Endothelial cell of umbilical vein (primary cell): Measurements from ENCODE around the gene ENTREP1. TPM values are rescaled to one million over a fixed set of nuclear protein-coding genes. Genes with fewer than 3 reads are reported as not detected.

Experiments
- BruUV-seq: library from RNA; stranded (reverse); fragments of 400-500 nt; replicated peaks from 2 replicates; lab custom pipeline; 2021; lab: Mats Ljungman, UMichigan
- CTCF ChIA-PET: fragments of 300-600, 350-600 bp; sonication (Branson Sonifier 250); formaldehyde crosslinking; loops from one replicate; lab custom pipeline; 2021; ENCODE audit warnings: antibody characterized with exemption, inconsistent platforms; lab: Charles Lee
- POLR2A ChIA-PET: fragments of 300-600, 350-600 bp; sonication (Branson Sonifier 250); formaldehyde crosslinking; loops from one replicate; lab custom pipeline; 2021; ENCODE audit warnings: antibody characterized with exemption, inconsistent platforms; lab: Charles Lee
- DNase-seq: peaks from one replicate; pipeline ENCODE4 v3.0.0-alpha.2; 2011; ENCODE audit warnings: low read depth, low spot score
- FAIRE-seq: peaks from 2 replicates; lab custom pipeline; 2011; peaks lifted over from hg19 to GRCh38; lab: Jason Lieb, UNC
- H2AFZ ChIP-seq: 2 replicates; pipeline ENCODE4 v1.6.0; 2012; ENCODE audit warnings: low read depth, low read length, control low read depth, inconsistent platforms
- H3K27ac ChIP-seq: 2 replicates; pipeline ENCODE4 v1.5.1; 2011; ENCODE audit warnings: low read depth, mild to moderate bottlenecking, control low read depth, low read length, moderate library complexity; ENCODE audit not compliant: insufficient read depth
- H3K27me3 ChIP-seq, 2 experiments: 2 replicates each; pipeline versions ENCODE4 v1.6.0 to v1.6.1; 2011; ENCODE audit warnings: low read length in 2 of 2, mixed read lengths in 1 of 2; ENCODE audit not compliant: control insufficient read depth in 2 of 2, insufficient read depth in 2 of 2
- H3K36me3 ChIP-seq, 2 experiments: 2 replicates in 1 of 2; 3 replicates in 1 of 2; pipeline ENCODE4 v1.5.1; 2011; ENCODE audit warnings: low read length in 2 of 2, mild to moderate bottlenecking in 1 of 2, moderate library complexity in 1 of 2; ENCODE audit not compliant: control insufficient read depth in 2 of 2, insufficient read depth in 2 of 2; ENCODE audit errors: extremely low read depth in 1 of 2
- H3K4me1 ChIP-seq: 3 replicates; pipeline ENCODE4 v1.5.1; 2011; ENCODE audit warnings: mild to moderate bottlenecking, low read length; ENCODE audit not compliant: control insufficient read depth, insufficient read depth; ENCODE audit errors: extremely low read depth
- H3K4me2 ChIP-seq: 2 replicates; pipeline ENCODE4 v1.6.1; 2011; ENCODE audit warnings: low read length, control low read depth, mixed read lengths; ENCODE audit not compliant: insufficient read depth
- H3K4me3 ChIP-seq, 3 experiments: fragments of 200-600 bp in 1 of 3; sonication (generic), shearing (Covaris generic) in 1 of 3; replicated peaks in 1 of 3; 2 replicates each; pipeline ENCODE4 v1.5.1; 2011 to 2016; ENCODE audit warnings: control low read depth in 3 of 3, low read length in 3 of 3, mild to moderate bottlenecking in 2 of 3, inconsistent platforms in 1 of 3, low read depth in 1 of 3, moderate library complexity in 1 of 3; ENCODE audit not compliant: insufficient read depth in 1 of 3
- H3K79me2 ChIP-seq: 2 replicates; pipeline ENCODE4 v1.6.0; 2012; ENCODE audit warnings: low read length, inconsistent platforms; ENCODE audit not compliant: control insufficient read depth, insufficient read depth
- H3K9ac ChIP-seq: replicated peaks from 2 replicates; pipeline ENCODE3; 2011; ENCODE audit warnings: low read length, control low read depth; ENCODE audit not compliant: insufficient read depth; ENCODE audit errors: extremely low read depth
- H3K9me1 ChIP-seq: replicated peaks from 3 replicates; pipeline ENCODE4 v1.6.0; 2011; ENCODE audit warnings: mild to moderate bottlenecking, low read length; ENCODE audit not compliant: control insufficient read depth, insufficient read depth; ENCODE audit errors: extremely low read depth
- H3K9me3 ChIP-seq: replicated peaks from 2 replicates; pipeline ENCODE4 v1.5.1; 2012; ENCODE audit warnings: low read length, inconsistent platforms; ENCODE audit not compliant: control insufficient read depth, insufficient read depth
- H4K20me1 ChIP-seq: replicated peaks from 2 replicates; pipeline ENCODE3; 2011; ENCODE audit warnings: mild to moderate bottlenecking, low read length; ENCODE audit not compliant: control insufficient read depth, insufficient read depth; ENCODE audit errors: extremely low read depth
- CTCF ChIP-seq, 2 donors: IDR thresholded peaks; 1 replicate in 1 of 2; 2 replicates in 1 of 2; pipeline ENCODE4 v1.5.1; 2011; ENCODE audit warnings: low read length in 2 of 2, mild to moderate bottlenecking in 2 of 2, moderate library complexity in 2 of 2, control low read depth in 1 of 2, inconsistent platforms in 1 of 2, low read depth in 1 of 2; ENCODE audit not compliant: insufficient read depth in 1 of 2; ENCODE audit errors: extremely low read depth in 1 of 2
- EZH2 ChIP-seq: IDR thresholded peaks from 2 replicates; pipeline ENCODE4 v1.6.1; 2012; ENCODE audit warnings: borderline replicate concordance, low read depth, mild to moderate bottlenecking, moderate library complexity, low read length, inconsistent platforms; ENCODE audit not compliant: severe bottlenecking
- FOS ChIP-seq: IDR thresholded peaks from 2 replicates; pipeline ENCODE4 v1.6.1; 2011; ENCODE audit warnings: mild to moderate bottlenecking, low read length, moderate library complexity, borderline replicate concordance; ENCODE audit not compliant: insufficient read depth
- GATA2 ChIP-seq: IDR thresholded peaks from 2 replicates; pipeline ENCODE4 v1.7.0; 2011; ENCODE audit warnings: low read depth, mild to moderate bottlenecking, moderate library complexity, mixed read lengths, low read length; ENCODE audit not compliant: insufficient read length, insufficient read depth
- JUN ChIP-seq: IDR thresholded peaks from 2 replicates; pipeline ENCODE4 v1.6.1; 2011; ENCODE audit warnings: borderline replicate concordance, low read depth; ENCODE audit not compliant: insufficient read length, insufficient read depth
- MAX ChIP-seq: IDR thresholded peaks from 2 replicates; pipeline ENCODE4 v1.6.1; 2011; ENCODE audit not compliant: insufficient read depth, insufficient read length
- MYC ChIP-seq: IDR thresholded peaks from one replicate; pipeline ENCODE4 v1.6.1; 2011; ENCODE audit warnings: mild to moderate bottlenecking, low read depth, low read length
- POLR2A ChIP-seq: IDR thresholded peaks from 2 replicates; pipeline ENCODE4 v1.6.1; 2012; ENCODE audit warnings: low read depth, mild to moderate bottlenecking, control low read depth, low read length
- POLR2AphosphoS5 ChIP-seq: IDR thresholded peaks from 2 replicates; pipeline ENCODE4 v1.6.1; 2012; ENCODE audit warnings: low read depth, mild to moderate bottlenecking, control low read depth, low read length, moderate library complexity; ENCODE audit not compliant: insufficient read depth
- dilution Hi-C: fragments of 300-500 bp; cut with MboI; formaldehyde crosslinking; loops from one replicate; pipeline ENCODE4 v1.15.0; 2019; ENCODE audit warnings: low sequenced_read_pairs; ENCODE audit not compliant: extremely low pct_ligation_motif_present
- intact Hi-C: fragments of 100-400 bp; cut with micrococcal nuclease; formaldehyde crosslinking; loops from one replicate; pipeline ENCODE4 v1.10.0; 2022
- polyA plus RNA-seq, 4 experiments: library from polyadenylated mRNA; depleted of rRNA in 3 of 4; stranded (reverse) in 3 of 4; unstranded in 1 of 4; fragments of >200 nt; gene quantifications; 2 replicates each; pipeline versions ENCODE4 v1.2.1 to v1.2.3, GENCODE V29; 2011 to 2012; ENCODE audit warnings: missing spikeins in 1 of 4
- total RNA-seq: library from RNA; stranded (reverse); gene quantifications from 2 replicates; pipeline ENCODE4 v1.2.3, GENCODE V29; 2021

Gene ENTREP1
- total and polyA plus RNA-seq, 2 donors (not counting 3 experiments of a cell fraction or from before 2014, with no cell fraction given), result 7.1 to 13.5 TPM

- dilution Hi-C loops, result no loop called here
- H3K9me1 ChIP-seq, result no peaks in the 10 kb centered on the region
Observed at GRCh38 chr9:69293156-69293555, 31.9 kb upstream of the ENTREP1 start.

More at GRCh38 chr9:69293156-69293555, 31.9 kb upstream of the ENTREP1 start:
- Histone ChIP-seq H3K27ac (no peak overlapping the region), H4K20me1 (no peaks in the 10 kb centered on the region), H2AFZ (no peak overlapping the region), H3K4me1 (no peaks in the 10 kb centered on the region), H3K4me2 (no peak overlapping the region), H3K27me3 (peaks cover 10 to 14% of the 10 kb centered on the region in 2 experiments), H3K79me2 (no peaks in the 10 kb centered on the region), H3K9me3 (no peaks in the 10 kb centered on the region), H3K9ac (no peak overlapping the region), H3K36me3 (no peaks in the 10 kb centered on the region), H3K4me3 (no peak overlapping the region)
- no peak for TF ChIP-seq POLR2A
- no peak for TF ChIP-seq CTCF (IDR thresholded peaks at IDR 0.05; ENCODE audit: extremely low read depth in 1 of 2, insufficient read depth in 1 of 2, low read depth in 1 of 2, low read length in 2 of 2)
- no peak for TF ChIP-seq MAX
- no peak for TF ChIP-seq GATA2
- no peak for TF ChIP-seq JUN
- no peak for TF ChIP-seq EZH2
- no peak for TF ChIP-seq FOS
- no peak for TF ChIP-seq MYC
- TF ChIP-seq POLR2AphosphoS5, result no peak
- DNase-seq, result no peak
- BruUV-seq, result no TSS peak
- CTCF ChIA-PET, result interaction anchor here (1.4 kb wide), 1 partner anchor 258 kb away, joined by 3 read pairs; the partner anchor contains the start of gene FXN
- POLR2A ChIA-PET, result no interaction called here
- intact Hi-C loops, result no loop called here
- FAIRE-seq, result no peak
